ENCODE results near the gene FBXW10B. TPM values are rescaled to one million over a fixed set of nuclear protein-coding genes. Genes with fewer than 3 reads are reported as not detected.
"Not testable (repeated sequence)": the region's sequence is repeated elsewhere in the genome, so short reads cannot be mapped to it uniquely, and the experiment has no call there.

Gene FBXW10B, protein sequence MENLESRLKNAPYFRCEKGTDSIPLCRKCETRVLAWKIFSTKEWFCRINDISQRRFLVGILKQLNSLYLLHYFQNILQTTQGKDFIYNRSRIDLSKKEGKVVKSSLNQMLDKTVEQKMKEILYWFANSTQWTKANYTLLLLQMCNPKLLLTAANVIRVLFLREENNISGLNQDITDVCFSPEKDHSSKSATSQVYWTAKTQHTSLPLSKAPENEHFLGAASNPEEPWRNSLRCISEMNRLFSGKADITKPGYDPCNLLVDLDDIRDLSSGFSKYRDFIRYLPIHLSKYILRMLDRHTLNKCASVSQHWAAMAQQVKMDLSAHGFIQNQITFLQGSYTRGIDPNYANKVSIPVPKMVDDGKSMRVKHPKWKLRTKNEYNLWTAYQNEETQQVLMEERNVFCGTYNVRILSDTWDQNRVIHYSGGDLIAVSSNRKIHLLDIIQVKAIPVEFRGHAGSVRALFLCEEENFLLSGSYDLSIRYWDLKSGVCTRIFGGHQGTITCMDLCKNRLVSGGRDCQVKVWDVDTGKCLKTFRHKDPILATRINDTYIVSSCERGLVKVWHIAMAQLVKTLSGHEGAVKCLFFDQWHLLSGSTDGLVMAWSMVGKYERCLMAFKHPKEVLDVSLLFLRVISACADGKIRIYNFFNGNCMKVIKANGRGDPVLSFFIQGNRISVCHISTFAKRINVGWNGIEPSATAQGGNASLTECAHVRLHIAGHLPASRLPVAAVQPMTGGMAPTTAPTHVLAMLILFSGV
- 1 to 10 TPM in 3 of 4 donors, under 1 TPM in 1; 0.25 to 3.1 (median 1.5) TPM for total RNA-seq

DNA sequence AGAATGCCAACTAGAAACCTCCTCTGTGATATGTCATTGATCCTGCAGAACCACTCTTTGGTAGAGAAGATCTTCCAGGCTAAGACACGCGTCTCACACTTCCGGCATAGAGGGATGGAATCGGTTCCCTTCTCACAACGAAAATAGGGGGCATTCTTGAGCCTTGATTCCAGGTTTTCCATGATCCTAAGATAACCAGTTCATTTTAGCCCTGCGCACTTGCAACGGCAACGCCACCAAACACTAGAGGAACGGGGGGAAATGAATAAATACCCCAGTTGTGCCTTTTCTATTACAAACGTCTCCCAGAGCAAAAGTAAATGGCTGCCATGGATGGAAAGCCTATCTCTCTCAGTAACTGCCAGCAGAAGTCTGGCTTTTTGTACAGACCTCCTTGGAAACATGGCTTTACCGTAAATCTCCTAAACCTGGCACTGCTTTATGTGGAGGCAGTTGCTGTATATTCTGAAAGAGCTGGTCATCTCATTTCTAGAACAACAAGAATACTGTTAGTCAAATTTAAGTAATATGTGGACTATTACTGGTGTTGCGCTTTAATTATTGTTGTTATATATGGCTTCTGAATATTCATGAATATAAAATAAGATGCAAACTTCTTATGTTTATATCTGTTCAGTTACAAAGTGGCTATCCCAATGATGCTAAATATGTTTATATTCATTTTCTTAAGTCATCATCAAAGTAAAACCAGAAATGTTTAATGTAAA, at the start of gene FBXW10B:
FBXW10B (minus strand) TSS at position 374 of the 728 bp plus-strand sequence; CDS start at position 182, 192 bp downstream.
- intact Hi-C loops (cut with DNase I; ENCODE audit: low total_unique reads); H3K4me3 ChIP-seq (ENCODE audit: low read depth, poor library complexity, severe bottlenecking): not testable (repeated sequence)
- peak in 1 of 2 donors; percentile 13 for DNase-seq (ENCODE audit: low spot score in 2 of 2)
- WGBS, 2 donors, result 43 to 65% methylated on average over 11 of the region's 12 CpGs

DNA sequence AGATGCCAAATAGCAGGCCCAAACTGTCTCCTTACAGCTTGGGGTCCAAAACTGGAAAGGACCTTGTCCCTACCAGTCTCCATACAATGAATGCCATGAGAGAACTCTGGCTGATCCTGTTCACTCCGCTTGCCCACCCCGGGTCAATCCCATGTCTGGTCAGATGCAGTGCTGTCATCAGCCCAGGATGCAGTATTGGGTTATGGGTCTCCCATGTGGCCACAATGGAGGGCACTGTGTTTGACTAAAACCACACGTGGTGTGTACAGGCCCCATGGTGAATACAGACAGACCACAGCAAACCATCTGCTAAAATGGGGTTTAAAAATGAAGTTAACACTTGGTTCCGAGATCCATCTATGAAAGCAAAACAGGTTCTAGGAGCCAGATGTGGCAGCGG, 44.2 kb upstream of the FBXW10B start:
- intact Hi-C loops (cut with DNase I; ENCODE audit: low total_unique reads), result no loop called here
- 93 to 94% methylated on average over 5 of the region's 5 CpGs for WGBS, 2 donors
- peak in 1 of 2 donors; percentile 31 for DNase-seq (ENCODE audit: low spot score in 2 of 2)
- H3K4me3 ChIP-seq (ENCODE audit: low read depth, poor library complexity, severe bottlenecking), result no peak overlapping the region
- TF ChIP-seq, protein P1, sequence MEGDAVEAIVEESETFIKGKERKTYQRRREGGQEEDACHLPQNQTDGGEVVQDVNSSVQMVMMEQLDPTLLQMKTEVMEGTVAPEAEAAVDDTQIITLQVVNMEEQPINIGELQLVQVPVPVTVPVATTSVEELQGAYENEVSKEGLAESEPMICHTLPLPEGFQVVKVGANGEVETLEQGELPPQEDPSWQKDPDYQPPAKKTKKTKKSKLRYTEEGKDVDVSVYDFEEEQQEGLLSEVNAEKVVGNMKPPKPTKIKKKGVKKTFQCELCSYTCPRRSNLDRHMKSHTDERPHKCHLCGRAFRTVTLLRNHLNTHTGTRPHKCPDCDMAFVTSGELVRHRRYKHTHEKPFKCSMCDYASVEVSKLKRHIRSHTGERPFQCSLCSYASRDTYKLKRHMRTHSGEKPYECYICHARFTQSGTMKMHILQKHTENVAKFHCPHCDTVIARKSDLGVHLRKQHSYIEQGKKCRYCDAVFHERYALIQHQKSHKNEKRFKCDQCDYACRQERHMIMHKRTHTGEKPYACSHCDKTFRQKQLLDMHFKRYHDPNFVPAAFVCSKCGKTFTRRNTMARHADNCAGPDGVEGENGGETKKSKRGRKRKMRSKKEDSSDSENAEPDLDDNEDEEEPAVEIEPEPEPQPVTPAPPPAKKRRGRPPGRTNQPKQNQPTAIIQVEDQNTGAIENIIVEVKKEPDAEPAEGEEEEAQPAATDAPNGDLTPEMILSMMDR (IDR thresholded peaks at IDR 0.05), result no peak
- no peak for TF ChIP-seq POLR2A (IDR thresholded peaks at IDR 0.05)

DNA sequence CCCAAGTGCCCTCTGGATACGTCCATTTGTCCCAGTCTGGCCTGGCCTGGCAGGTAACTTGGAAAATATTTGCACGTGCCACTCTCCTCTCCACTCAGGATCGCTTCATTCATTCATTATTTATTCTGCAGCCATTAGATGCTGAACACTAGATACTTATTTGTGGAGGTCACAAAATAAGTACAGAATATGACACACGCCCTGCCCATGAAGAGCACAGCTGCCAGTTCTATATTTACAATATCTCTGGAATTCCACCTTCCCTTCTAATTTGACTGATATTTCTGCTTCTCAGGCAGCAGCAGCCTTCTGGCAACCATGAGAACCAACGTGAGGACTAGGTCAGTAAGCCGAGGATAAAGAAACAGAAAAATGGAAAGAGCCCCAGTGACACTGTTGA, 43.7 kb upstream of the FBXW10B start:
- intact Hi-C loops (cut with DNase I; ENCODE audit: low total_unique reads), result no loop called here
- no peak overlapping the region for H3K4me3 ChIP-seq (ENCODE audit: low read depth, poor library complexity, severe bottlenecking)
- TF ChIP-seq, protein P1 (IDR thresholded peaks at IDR 0.05), result no peak
- TF ChIP-seq POLR2A (IDR thresholded peaks at IDR 0.05), result no peak
- DNase-seq (ENCODE audit: low spot score in 2 of 2), result peak in 1 of 2 donors; percentile 15
- WGBS, 2 donors, result 91 to 95% methylated on average over 6 of the region's 6 CpGs

DNA sequence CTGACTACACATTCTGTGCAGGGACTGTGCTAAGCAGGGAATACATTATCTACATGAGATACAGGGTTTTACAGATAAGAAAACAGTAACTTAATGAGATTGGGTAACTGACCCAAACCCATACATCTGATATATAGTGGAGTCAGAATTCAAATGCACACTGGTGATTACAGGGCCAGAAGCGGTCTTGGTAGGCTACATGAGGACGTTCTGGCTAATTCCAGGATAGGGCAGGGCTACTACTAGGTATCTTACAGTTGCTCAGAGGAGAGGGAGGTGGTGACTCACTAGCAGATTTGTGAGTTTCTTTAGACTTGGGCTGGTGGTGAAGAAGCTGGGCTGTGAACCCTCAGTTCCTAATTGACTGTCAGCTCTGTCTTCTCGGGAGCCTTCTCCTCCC, 43.2 kb upstream of the FBXW10B start:
- intact Hi-C loops (cut with DNase I; ENCODE audit: low total_unique reads), result no loop called here
- TF ChIP-seq, protein P1 (IDR thresholded peaks at IDR 0.05), result no peak
- TF ChIP-seq POLR2A (IDR thresholded peaks at IDR 0.05), result no peak
- no peak overlapping the region for H3K4me3 ChIP-seq (ENCODE audit: low read depth, poor library complexity, severe bottlenecking)
- 87 to 88% methylated on average over 3 of the region's 3 CpGs for WGBS, 2 donors
- peak in 1 of 2 donors; percentile 5 for DNase-seq (ENCODE audit: low spot score in 2 of 2)

DNA sequence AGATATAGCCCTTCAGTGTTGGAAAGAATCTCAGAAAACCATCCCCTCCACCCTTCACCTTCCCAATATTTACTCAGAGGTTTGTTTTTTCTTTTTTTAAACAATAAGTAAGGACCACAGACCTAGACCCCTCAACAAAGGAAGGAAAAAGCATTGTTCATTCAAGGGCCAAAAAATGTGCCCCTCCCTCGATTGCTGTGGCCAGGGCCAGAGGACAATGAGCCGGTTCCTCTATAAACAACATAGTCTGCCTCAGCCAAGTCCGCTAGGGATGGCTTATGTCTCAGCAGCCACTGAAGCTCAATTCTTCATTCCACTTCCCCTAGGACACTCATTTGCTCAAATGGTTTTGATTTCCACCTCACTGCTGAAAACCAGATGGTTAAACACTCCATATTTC, 40.6 kb upstream of the FBXW10B start:
- whole genome bisulfite sequencing, 2 donors, result 63 to 73% methylated on average over 3 of the region's 3 CpGs
- no peak overlapping the region for H3K4me3 ChIP-seq (ENCODE audit: low read depth, poor library complexity, severe bottlenecking)
- intact Hi-C loops (cut with DNase I; ENCODE audit: low total_unique reads), result no loop called here
- peak in 1 of 2 donors; percentile 49 for DNase-seq (ENCODE audit: low spot score in 2 of 2)
- TF ChIP-seq POLR2A (IDR thresholded peaks at IDR 0.05), result no peak
- TF ChIP-seq, protein P1 (IDR thresholded peaks at IDR 0.05), result no peak
